Hematopoietic multipotent progenitor cell treated with erythropoietin and hydrocortisone succinate and interleukin-3 and kit ligand, for 8 days (in vitro differentiated cells): Measurements from ENCODE around the gene SPTBN2.

Source experiments
- DNase-seq: peaks from one replicate; pipeline ENCODE4 v3.0.0-alpha.2; 2015

The SPTBN2 gene

GRCh38 chr11:66683877-66684276 is 45.1 kb downstream of the SPTBN2 start:
- DNase-seq, result no peak

- no peak for DNase-seq
Observed at GRCh38 chr11:66680966-66681645, 47.9 kb downstream of the SPTBN2 start.

- peak; percentile 93 for DNase-seq
Observed at GRCh38 chr11:66677599-66678375, 51.2 kb downstream of the SPTBN2 start, which contains the start of gene RBM4B. Gene RBM4B (minus strand): TSS chr11:66677887. CDS start chr11:66677079, 808 bp downstream.

GRCh38 chr11:66676931-66677598 is 52.0 kb downstream of the SPTBN2 start:
- DNase-seq, result no peak

- DNase-seq, result no peak
Observed at GRCh38 chr11:66676282-66676919, 52.6 kb downstream of the SPTBN2 start.

GRCh38 chr11:66674964-66675602 is 53.9 kb downstream of the SPTBN2 start:
- no peak for DNase-seq

GRCh38 chr11:66670816-66671215 is 58.2 kb downstream of the SPTBN2 start:
- no peak for DNase-seq

- DNase-seq, result no peak
Observed at GRCh38 chr11:66665369-66665768, 63.6 kb downstream of the SPTBN2 start.

GRCh38 chr11:66663741-66664296 is 65.2 kb downstream of the SPTBN2 start:
- DNase-seq, result no peak

- peak; percentile 43 for DNase-seq
Observed at GRCh38 chr11:66659763-66660162, 69.3 kb downstream of the SPTBN2 start.

- DNase-seq, result no peak
Observed at GRCh38 chr11:66653123-66653522, 75.9 kb downstream of the SPTBN2 start.

GRCh38 chr11:66652651-66653050 is 76.4 kb downstream of the SPTBN2 start:
- no peak for DNase-seq

- DNase-seq, result no peak
Observed at GRCh38 chr11:66651016-66651415, 78.0 kb downstream of the SPTBN2 start.

GRCh38 chr11:66649903-66650302 is 79.1 kb downstream of the SPTBN2 start:
- DNase-seq, result no peak

GRCh38 chr11:66646828-66647227 is 82.2 kb downstream of the SPTBN2 start:
- no peak for DNase-seq

- DNase-seq, result no peak
Observed at GRCh38 chr11:66643745-66644437, 85.1 kb downstream of the SPTBN2 start.

- DNase-seq, result no peak
Observed at GRCh38 chr11:66641834-66642233, 87.2 kb downstream of the SPTBN2 start.

GRCh38 chr11:66639814-66640340 is 89.1 kb downstream of the SPTBN2 start:
- peak; percentile 52 for DNase-seq

GRCh38 chr11:66639066-66639813 is 89.8 kb downstream of the SPTBN2 start:
- peak; percentile 54 for DNase-seq

- peak; percentile 100 for DNase-seq
Observed at GRCh38 chr11:66638177-66639065, 90.6 kb downstream of the SPTBN2 start, which contains the start of gene RBM4. Gene RBM4 (plus strand): TSS chr11:66638703. CDS start chr11:66639712, 1,009 bp downstream.
